Activated naive CD8-positive, alpha-beta T cell treated with anti-CD3 and anti-CD28 coated beads, Interleukin-2, amount 50 U/mL, for 16 hours (primary cell): Measurements from ENCODE around the gene FMNL3.

Source experiments
- DNase-seq: peaks from one replicate; pipeline ENCODE4 v3.0.0-alpha.2; 2020; ENCODE audit warnings: low read depth, low spot score

Gene FMNL3

DNA sequence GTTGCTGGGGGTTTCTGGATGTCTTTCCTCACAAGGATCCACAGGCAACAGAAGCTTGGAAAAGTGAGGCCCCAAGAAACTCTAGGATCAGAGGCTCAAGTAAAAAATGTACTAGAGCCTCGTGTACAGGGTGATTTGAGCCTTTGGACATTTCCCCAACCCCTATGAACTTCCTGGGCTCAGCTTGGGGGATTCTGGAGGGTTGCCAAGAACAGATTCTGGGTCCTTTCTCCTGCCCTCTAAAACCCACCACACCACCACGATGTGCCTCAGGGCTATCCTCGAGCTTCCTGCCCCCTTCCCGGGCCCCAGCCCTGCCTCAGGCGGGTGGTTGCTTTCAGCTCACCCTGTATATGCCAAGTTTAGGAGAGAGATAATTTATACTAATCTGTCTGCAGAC is 102.3 kb downstream of the FMNL3 start:
- DNase-seq, result no peak

DNA sequence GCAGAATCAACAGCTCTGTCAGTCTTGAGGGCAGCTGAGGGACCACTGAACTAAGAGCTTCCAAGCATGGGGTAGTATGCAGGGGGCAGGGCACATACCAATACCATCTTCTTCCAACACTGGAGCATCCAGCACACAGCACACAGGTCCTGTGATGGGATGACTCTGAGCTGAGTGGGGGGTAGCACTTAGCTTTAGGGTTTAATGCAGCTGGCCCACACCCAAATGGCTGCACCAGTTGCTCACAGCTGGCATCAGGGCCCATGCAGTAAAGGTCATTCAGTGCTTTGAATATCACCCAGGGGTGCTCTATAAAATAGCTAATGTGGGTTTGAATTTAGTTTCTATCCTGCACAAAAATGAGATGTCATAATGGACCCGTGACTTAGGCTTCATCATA is 103.5 kb downstream of the FMNL3 start:
- no peak for DNase-seq

DNA sequence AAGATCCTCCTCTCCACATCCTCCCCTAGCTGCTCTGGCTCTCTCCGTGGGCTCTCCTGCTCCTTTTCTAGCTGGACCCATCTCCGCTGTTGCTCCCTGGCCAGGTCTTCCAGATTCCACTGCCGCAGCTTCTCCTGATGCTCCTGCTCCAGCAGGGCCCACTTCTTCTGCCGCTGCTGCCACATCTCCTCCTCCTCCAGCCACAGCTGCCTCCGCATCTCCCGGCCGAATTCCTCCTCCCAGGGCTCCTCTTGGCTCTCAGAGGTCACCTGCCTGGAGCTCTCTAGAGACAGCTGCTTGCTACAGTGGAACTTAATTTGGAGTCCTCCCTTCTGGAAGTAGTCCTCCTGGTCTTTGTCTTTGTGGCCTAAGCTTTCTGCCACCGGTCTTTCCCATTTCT is 107.2 kb downstream of the FMNL3 start:
- no peak for DNase-seq

DNA sequence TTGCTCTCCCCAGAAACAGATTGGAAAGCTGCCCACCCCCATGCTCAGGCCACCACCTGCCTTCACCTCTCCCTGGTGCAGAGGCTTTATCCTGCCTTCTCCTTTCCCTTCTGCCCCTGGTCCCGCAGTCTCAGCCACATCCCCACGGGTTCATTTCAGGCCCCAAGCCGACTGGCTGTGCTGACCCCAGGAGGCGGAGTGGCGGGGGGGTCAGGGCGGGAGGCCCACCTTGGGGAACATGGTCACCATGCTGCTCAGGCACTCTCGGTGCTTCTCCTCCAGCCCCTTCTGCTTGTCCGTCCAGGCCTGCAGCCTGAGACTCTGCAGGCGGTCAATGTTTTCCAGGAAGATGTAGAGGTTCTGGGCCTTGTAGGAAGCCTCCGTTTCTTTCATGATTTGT is 108.7 kb downstream of the FMNL3 start:
- no peak for DNase-seq

DNA sequence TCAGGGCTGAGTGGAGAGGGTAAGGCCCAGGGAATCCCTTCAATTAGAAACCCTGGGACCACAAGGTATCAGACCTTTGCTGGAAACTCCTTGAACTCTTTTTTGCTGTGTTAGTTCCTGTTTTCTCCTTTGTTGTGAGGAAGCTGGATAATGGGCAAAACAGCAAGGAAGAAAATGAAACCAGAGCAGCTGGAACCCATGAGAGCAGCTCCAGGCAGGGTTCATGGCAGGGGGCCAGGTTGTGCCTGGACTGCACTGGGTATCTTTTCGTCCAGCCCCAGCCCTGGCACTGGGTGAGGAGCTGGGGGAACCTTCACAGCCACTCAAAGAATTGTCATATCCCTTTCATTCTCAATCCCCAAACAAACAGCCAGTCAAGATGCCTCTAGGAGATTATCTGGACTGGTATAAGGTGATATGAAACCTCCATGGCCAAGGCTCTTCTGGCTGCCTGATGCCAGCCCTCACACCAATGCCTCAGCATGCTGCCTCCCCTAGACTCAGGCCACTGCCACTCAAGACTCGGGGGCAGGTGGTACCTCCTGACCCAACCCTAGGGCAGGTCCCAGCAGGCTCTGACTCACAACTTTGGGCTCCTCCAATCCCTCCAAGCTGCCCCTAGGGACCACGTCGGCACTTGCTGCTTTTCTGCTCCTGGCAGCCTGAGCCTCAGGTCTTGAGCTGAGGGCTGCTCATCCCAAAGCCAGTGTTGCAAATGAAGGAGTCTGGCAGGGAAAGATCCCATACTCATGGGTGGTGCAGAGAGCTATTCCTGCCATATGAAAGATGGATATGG is 118.3 kb downstream of the FMNL3 start:
- DNase-seq, result no peak

DNA sequence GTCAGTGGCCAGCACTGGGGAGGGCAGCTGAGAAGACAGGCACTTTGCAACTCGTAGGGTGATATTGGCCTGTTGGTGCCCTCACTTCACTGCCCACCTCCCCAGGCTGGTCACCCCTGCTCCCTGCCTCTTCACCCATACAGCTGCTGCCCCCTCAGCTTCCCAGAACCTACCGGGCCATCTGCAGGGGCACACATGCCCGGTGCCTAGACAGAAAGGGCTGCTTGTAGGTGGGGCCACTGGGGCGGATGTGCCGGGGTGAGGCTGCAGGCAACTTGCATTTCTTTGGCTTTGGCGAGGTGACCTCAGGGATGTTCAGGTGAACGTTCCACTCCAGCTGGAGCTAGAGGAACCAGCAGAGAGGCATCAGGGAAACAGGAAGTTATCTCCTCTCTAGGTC is 118.9 kb downstream of the FMNL3 start:
- no peak for DNase-seq

DNA sequence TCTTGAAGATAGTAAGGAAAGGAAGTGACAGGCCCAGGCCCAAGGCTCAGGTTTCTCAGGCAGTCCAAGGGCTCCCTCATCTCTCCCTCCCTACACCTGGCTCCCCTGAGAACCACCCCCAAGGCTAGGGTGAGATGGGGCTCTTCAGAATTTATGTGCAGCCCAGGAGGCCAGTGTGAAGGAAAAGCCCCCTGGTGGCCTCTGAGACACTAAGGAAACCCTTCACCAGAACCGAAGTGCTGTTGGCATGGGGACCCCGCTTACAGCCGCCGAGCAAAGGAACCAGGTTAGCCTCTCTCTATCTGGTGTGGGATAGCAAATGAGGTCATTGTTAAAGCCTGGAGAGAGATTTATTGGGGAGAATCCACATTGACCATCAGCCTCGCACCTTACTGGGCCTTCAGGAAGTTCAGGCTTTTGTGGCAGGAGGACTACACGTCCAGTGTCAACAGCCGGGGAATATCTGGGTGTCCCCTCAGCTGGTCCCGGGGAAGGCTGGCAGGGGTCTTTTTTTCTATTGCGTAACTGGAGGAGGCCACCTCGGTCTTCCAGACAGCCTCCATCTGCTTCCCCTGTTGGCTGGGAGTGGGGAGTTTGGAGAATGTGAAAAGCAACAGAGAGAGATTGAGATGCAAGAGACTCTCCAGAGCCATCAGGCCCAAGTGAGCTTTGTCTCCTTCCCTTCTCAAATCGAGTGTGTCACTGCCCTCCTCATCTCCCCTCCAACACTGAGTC is 119.9 kb downstream of the FMNL3 start:
- DNase-seq, result no peak
